Astrocyte (in vitro differentiated cells and primary cell): ENCODE results near the gene SIGLEC6.

Source experiments
- EZH2 ChIP-seq: IDR thresholded peaks from 2 replicates; pipeline ENCODE4 v1.6.1; 2012; ENCODE audit warnings: mild to moderate bottlenecking, low read length, inconsistent platforms; ENCODE audit not compliant: insufficient read depth
- TF ChIP-seq, protein P1 (sequence below): IDR thresholded peaks from 2 replicates; pipeline ENCODE4 v1.5.1; 2011; ENCODE audit warnings: low read depth, mild to moderate bottlenecking, inconsistent platforms, low read length, moderate library complexity; ENCODE audit not compliant: insufficient read depth

- TF ChIP-seq, protein P1, sequence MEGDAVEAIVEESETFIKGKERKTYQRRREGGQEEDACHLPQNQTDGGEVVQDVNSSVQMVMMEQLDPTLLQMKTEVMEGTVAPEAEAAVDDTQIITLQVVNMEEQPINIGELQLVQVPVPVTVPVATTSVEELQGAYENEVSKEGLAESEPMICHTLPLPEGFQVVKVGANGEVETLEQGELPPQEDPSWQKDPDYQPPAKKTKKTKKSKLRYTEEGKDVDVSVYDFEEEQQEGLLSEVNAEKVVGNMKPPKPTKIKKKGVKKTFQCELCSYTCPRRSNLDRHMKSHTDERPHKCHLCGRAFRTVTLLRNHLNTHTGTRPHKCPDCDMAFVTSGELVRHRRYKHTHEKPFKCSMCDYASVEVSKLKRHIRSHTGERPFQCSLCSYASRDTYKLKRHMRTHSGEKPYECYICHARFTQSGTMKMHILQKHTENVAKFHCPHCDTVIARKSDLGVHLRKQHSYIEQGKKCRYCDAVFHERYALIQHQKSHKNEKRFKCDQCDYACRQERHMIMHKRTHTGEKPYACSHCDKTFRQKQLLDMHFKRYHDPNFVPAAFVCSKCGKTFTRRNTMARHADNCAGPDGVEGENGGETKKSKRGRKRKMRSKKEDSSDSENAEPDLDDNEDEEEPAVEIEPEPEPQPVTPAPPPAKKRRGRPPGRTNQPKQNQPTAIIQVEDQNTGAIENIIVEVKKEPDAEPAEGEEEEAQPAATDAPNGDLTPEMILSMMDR = no peak
- TF ChIP-seq EZH2 = no peak
Measured at GRCh38 chr19:51565583-51565982, 34.1 kb upstream of the SIGLEC6 start.
